ENCODE data around the gene TREM2. TPM values are rescaled to one million over a fixed set of nuclear protein-coding genes. Genes with fewer than 3 reads are reported as not detected.

Gene TREM2
- total and polyA plus RNA-seq, 2 of the 8 experiments (the other 6 are each of a cell fraction or from before 2014, with no cell fraction given) = 0.20 TPM; not detected in 1

GRCh38 chr6:41161851-41162552 is 914 bp downstream of the TREM2 start (continued):
- TF ChIP-seq CHD7 (IDR thresholded peaks at IDR 0.05; ENCODE audit: insufficient replicate concordance, low read length) (no peak), RXRA (IDR thresholded peaks at IDR 0.05; ENCODE audit: insufficient read depth, low read depth, low read length) (no peak), SRF (IDR thresholded peaks at IDR 0.05; ENCODE audit: low read depth, low read length) (no peak), GABPA (IDR thresholded peaks at IDR 0.05; ENCODE audit: borderline replicate concordance, insufficient read depth, low read length) (no peak), PHF8 (conservative IDR thresholded peaks at IDR 0.05; ENCODE audit: low read depth, low read length) (no peak), MAX (IDR thresholded peaks at IDR 0.05) (no peak), E2F6 (IDR thresholded peaks at IDR 0.05) (no peak), ASH2L (IDR thresholded peaks at IDR 0.05; ENCODE audit: low read length) (no peak), KDM5A (IDR thresholded peaks at IDR 0.05; ENCODE audit: low read length) (no peak), CBX8 (IDR thresholded peaks at IDR 0.05; ENCODE audit: borderline replicate concordance, low read depth, low read length) (no peak)
